GM20431 (cell line): Measurements from ENCODE around the gene CCZ1.
"Not testable (repeated sequence)": the region's sequence is repeated elsewhere in the genome, so short reads cannot be mapped to it uniquely, and the experiment has no call there.

ENCODE experiments used
- in situ Hi-C: fragments of 300-500 bp; cut with MseI, MboI; formaldehyde crosslinking; loops from one replicate; pipeline ENCODE4 v1.15.0; 2020; ENCODE audit warnings: low sequenced_read_pairs; ENCODE audit not compliant: unreplicated experiment

CCZ1 gene

GRCh38 chr7:5898480-5899224, at the start of gene CCZ1:
TSS of gene CCZ1 (plus strand) at chr7:5898733. CDS start at chr7:5898800, 67 bp downstream.
- in situ Hi-C loops: not testable (repeated sequence)

DNA sequence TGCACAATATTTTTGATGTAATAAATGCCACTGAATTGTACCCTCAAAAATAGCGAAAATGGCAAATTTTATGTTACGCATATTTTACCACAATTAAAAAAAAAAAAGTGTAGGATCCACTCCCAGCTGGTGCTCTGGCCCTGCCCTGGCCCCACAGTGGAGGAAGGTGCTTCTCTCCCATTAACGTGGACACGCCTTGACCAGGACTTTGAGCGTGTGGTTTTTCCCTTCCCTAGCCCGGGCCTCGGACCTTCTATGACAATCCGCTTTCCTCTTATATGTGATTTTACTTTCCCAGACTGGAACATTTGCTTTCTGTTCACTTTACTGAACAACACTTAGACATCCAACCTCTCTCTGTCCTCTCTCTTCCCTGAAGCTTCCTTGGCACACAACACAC, 47.6 kb upstream of the CCZ1 start:
- in situ Hi-C loops: no loop called here

DNA sequence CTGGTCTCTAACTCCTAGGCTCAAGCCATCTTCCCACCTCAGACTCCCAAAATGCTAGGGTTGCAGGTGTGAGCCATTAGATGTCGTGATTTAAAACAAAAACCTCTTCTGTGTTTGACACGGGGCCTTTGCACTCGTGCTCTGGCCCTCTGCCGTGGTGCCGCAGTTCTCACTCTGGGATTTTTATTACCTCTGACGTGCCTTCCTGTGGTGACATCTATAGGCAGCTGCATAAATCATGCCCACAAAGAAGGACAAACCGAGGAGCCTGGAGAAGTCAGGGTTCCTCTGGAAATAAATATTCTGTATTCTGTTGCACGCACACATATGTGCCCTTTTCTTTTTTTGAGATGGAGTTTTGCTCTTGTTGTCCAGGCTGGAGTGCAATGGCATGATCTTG, 43.8 kb upstream of the CCZ1 start:
- in situ Hi-C loops: no loop called here

- in situ Hi-C loops: not testable (repeated sequence)
Measured at GRCh38 chr7:5857041-5857575, 41.4 kb upstream of the CCZ1 start.

DNA sequence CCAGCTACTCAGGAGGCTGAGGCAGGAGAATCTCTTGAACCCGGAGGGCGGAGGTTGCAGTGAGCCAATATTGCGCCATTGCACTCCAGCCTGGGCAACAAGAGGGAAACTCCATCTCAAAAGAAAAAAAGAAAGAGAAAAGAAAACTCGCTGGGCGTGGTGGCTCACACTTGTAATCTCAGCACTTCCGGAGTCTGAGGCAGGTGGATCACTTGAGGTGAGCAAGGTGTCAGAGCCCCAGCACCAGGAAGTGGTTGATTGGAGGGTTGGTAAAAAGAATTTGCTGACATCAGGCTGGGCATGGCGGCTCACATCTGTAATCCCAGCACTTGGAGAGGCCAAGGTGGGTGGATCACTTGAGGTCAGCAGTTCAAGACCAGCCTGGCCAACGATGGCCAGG, 40.0 kb upstream of the CCZ1 start:
- in situ Hi-C loops: not testable (repeated sequence)

- in situ Hi-C loops: not testable (repeated sequence)
Measured at GRCh38 chr7:5861281-5861680, 37.3 kb upstream of the CCZ1 start.

DNA sequence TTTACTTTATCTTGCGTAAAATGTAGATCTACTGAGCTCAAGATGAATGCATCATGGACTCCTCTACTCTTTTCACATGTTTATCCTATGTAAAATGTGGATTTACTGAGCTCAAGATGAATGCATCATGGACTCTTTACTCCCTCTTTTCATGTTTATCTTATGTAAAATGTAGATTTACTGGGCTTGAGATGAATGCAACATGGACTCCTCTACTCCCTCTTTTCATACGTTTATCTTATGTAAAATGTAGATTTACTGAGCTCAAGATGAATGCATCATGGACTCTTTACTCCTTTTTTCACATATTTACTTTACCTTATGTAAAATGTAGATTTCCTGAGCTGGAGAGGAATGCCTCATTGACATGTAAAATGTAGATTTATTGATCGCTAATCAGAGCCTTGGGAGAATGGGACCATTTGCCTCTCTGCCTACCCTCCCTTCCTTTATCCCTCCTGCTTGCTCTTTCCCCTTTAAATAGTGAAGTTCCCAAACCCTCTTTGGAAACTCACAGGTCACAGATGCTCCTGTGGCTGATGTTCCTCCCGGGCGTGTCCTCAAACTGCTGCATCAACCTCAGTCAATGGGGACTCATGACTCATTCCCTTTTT, 35.7 kb upstream of the CCZ1 start:
- in situ Hi-C loops: not testable (repeated sequence)

- in situ Hi-C loops: not testable (repeated sequence)
Measured at GRCh38 chr7:5865279-5865931, 33.1 kb upstream of the CCZ1 start.

DNA sequence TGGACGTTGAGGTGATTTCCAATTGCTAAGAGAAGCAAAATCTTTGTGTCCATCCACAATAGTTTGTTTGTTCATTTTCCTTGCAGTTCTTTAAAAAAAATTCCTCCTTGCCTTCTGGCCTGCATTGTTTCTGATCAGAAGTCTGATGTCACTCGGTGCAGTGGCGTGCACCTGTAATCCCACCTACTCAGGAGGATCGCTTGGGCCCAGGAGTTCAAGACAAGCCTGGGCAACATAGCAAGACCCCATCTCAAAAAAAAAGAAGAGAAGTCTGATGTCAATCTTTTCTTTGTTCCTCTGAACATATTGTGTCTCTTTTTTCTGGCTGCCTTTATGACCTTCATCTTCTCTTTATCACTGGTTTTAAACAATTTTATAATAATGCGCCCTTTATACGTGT, 31.5 kb upstream of the CCZ1 start:
- in situ Hi-C loops: no loop called here

DNA sequence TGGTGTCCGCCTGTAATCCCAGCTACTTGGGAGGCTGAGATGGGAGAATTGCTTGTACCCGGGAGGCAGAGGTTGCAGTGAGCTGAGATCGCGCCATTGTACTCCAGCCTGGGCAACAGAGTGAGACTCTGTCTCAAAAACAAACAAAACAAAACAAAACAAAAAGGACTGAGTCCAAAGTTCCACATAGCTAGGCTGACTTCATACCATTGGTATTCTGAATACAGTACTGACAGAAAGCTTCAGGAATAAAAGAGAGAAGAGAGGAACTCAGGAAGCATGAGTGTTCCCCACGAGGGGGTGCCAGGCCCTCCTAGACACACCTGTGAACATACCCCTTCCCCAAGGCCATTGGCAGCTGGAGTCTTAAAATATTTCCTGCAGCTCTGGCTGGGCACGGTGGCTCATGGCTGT, 29.6 kb upstream of the CCZ1 start:
- in situ Hi-C loops: not testable (repeated sequence)

GRCh38 chr7:5869691-5870090, 28.8 kb upstream of the CCZ1 start:
- in situ Hi-C loops: no loop called here

GRCh38 chr7:5870311-5870710, 28.2 kb upstream of the CCZ1 start:
- in situ Hi-C loops: no loop called here

GRCh38 chr7:5872326-5872725, 26.2 kb upstream of the CCZ1 start:
- in situ Hi-C loops: no loop called here

GRCh38 chr7:5879591-5879990, 18.9 kb upstream of the CCZ1 start:
- in situ Hi-C loops: not testable (repeated sequence)

- in situ Hi-C loops: not testable (repeated sequence)
Measured at GRCh38 chr7:5880106-5880505, 18.4 kb upstream of the CCZ1 start.

GRCh38 chr7:5884431-5884830, 14.1 kb upstream of the CCZ1 start:
- in situ Hi-C loops: not testable (repeated sequence)

DNA sequence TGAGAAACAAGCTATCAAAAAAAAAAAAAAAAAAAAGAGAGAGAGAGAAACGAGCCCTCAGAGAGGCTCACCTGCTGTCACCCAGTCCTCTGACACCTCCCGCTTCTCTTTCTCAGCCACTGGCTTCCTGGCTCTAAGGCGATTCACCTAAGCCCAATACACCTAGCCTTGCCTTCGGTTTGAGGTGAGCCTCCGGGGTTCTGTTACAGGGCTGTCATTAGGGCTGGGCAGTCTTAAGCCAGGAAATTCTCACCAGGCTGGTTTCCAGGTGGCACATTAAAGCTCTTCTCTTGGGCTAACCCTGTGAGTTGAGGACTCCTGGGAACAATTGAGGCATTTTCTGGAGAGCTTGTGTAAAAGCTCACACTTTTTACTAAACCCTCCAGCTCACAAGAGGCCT, 10.5 kb upstream of the CCZ1 start:
- in situ Hi-C loops: not testable (repeated sequence)

GRCh38 chr7:5890244-5890643, 8.3 kb upstream of the CCZ1 start:
- in situ Hi-C loops: not testable (repeated sequence)

DNA sequence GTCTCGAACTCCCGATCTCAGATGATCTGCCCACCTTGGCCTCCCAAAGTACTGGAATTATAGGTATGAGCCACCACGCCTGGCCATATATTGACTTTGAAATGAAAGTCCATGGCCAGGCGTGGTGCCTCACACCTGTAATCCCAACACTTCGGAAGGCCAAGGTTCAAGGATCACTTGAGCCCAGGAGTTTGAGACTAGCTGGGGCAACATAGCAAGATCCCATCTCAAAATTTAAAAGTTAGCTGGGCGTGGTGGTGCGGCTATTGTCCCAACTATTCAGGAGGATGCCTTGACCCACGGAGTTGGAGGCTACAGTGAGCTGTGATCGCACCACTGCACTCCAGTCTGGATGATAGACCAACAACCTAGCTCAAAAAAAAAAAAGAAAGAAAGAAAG, 6.0 kb upstream of the CCZ1 start:
- in situ Hi-C loops: no loop called here

- in situ Hi-C loops: not testable (repeated sequence)
Measured at GRCh38 chr7:5897369-5897919, 1.1 kb upstream of the CCZ1 start.

GRCh38 chr7:5903002-5903401, 4.5 kb downstream of the CCZ1 start:
- in situ Hi-C loops: not testable (repeated sequence)
